ENCODE results near the gene TRNT1. TPM values are rescaled to one million over a fixed set of nuclear protein-coding genes. Genes with fewer than 3 reads are reported as not detected.

Gene TRNT1
- polyA plus RNA-seq, 1 donor from 2014 or later = 28.5 TPM

- Histone ChIP-seq H3K4me2 (ENCODE audit: low read length) (no peak overlapping the region), H3K79me2 (replicated peaks; ENCODE audit: insufficient read depth, low read length) (no peaks in the 10 kb centered on the region), H3K9ac (ENCODE audit: low read length) (no peak overlapping the region), H3K27me3 (ENCODE audit: insufficient read depth, low read depth, low read length) (no peaks in the 10 kb centered on the region), H3K9me3 (ENCODE audit: low read length) (no peaks in the 10 kb centered on the region), H3K36me3 (ENCODE audit: insufficient read depth, low read length) (peaks cover 4% of the 10 kb centered on the region), H3F3A (ENCODE audit: insufficient read depth, low read length, poor library complexity, severe bottlenecking) (no peaks in the 10 kb centered on the region), H4K20me1 (ENCODE audit: insufficient read depth) (no peaks in the 10 kb centered on the region), H2AFZ (ENCODE audit: low read depth, low read length) (no peak overlapping the region), H3K27ac (ENCODE audit: low read length) (no peak overlapping the region), H3K4me3 (ENCODE audit: low read length) (no peak overlapping the region), H3K9me2 (ENCODE audit: insufficient read depth, low read length) (no peaks in the 10 kb centered on the region)
- TF ChIP-seq MXI1 (conservative IDR thresholded peaks at IDR 0.05; ENCODE audit: poor library complexity, severe bottlenecking) (no peak), RAD21 (conservative IDR thresholded peaks at IDR 0.05) (no peak), POLR2AphosphoS5 (IDR thresholded peaks at IDR 0.05) (no peak), TAF1 (IDR thresholded peaks at IDR 0.05; ENCODE audit: low read depth) (no peak), CTCF (IDR thresholded peaks at IDR 0.05; ENCODE audit: poor library complexity, severe bottlenecking) (no peak), SMC3 (conservative IDR thresholded peaks at IDR 0.05; ENCODE audit: poor library complexity) (no peak), EZH2 (IDR thresholded peaks at IDR 0.05; ENCODE audit: borderline replicate concordance, insufficient read depth, low read length, poor library complexity, severe bottlenecking) (no peak), EP300 (conservative IDR thresholded peaks at IDR 0.05; ENCODE audit: poor library complexity, severe bottlenecking) (no peak)
- TF ChIP-seq, protein P1, sequence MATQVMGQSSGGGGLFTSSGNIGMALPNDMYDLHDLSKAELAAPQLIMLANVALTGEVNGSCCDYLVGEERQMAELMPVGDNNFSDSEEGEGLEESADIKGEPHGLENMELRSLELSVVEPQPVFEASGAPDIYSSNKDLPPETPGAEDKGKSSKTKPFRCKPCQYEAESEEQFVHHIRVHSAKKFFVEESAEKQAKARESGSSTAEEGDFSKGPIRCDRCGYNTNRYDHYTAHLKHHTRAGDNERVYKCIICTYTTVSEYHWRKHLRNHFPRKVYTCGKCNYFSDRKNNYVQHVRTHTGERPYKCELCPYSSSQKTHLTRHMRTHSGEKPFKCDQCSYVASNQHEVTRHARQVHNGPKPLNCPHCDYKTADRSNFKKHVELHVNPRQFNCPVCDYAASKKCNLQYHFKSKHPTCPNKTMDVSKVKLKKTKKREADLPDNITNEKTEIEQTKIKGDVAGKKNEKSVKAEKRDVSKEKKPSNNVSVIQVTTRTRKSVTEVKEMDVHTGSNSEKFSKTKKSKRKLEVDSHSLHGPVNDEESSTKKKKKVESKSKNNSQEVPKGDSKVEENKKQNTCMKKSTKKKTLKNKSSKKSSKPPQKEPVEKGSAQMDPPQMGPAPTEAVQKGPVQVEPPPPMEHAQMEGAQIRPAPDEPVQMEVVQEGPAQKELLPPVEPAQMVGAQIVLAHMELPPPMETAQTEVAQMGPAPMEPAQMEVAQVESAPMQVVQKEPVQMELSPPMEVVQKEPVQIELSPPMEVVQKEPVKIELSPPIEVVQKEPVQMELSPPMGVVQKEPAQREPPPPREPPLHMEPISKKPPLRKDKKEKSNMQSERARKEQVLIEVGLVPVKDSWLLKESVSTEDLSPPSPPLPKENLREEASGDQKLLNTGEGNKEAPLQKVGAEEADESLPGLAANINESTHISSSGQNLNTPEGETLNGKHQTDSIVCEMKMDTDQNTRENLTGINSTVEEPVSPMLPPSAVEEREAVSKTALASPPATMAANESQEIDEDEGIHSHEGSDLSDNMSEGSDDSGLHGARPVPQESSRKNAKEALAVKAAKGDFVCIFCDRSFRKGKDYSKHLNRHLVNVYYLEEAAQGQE (IDR thresholded peaks at IDR 0.05; ENCODE audit: borderline replicate concordance) = no peak
Measured at GRCh38 chr3:3145831-3146230, 19.1 kb downstream of the TRNT1 start.

GRCh38 chr3:3149560-3149959 lies 22.8 kb downstream of the TRNT1 start:
- H3K9ac ChIP-seq (ENCODE audit: low read length) = no peak overlapping the region
- no peak for TF ChIP-seq RAD21 (conservative IDR thresholded peaks at IDR 0.05)
- TF ChIP-seq, protein P1 (IDR thresholded peaks at IDR 0.05; ENCODE audit: borderline replicate concordance) = no peak
- TF ChIP-seq TAF1 (IDR thresholded peaks at IDR 0.05; ENCODE audit: low read depth) = no peak
- TF ChIP-seq POLR2AphosphoS5 (IDR thresholded peaks at IDR 0.05) = no peak
- TF ChIP-seq SMC3 (conservative IDR thresholded peaks at IDR 0.05; ENCODE audit: poor library complexity) = no peak
- no peak for TF ChIP-seq EP300 (conservative IDR thresholded peaks at IDR 0.05; ENCODE audit: poor library complexity, severe bottlenecking)
- no peak for TF ChIP-seq EZH2 (IDR thresholded peaks at IDR 0.05; ENCODE audit: borderline replicate concordance, insufficient read depth, low read length, poor library complexity, severe bottlenecking)
- no peak for TF ChIP-seq MXI1 (conservative IDR thresholded peaks at IDR 0.05; ENCODE audit: poor library complexity, severe bottlenecking)
- no peak for TF ChIP-seq CTCF (IDR thresholded peaks at IDR 0.05; ENCODE audit: poor library complexity, severe bottlenecking)
- H3K4me2 ChIP-seq (ENCODE audit: low read length) = no peak overlapping the region
- H3F3A ChIP-seq (ENCODE audit: insufficient read depth, low read length, poor library complexity, severe bottlenecking) = no peaks in the 10 kb centered on the region
- no peaks in the 10 kb centered on the region for H3K9me3 ChIP-seq (ENCODE audit: low read length)
- H2AFZ ChIP-seq (ENCODE audit: low read depth, low read length) = no peak overlapping the region
- H4K20me1 ChIP-seq (ENCODE audit: insufficient read depth) = no peaks in the 10 kb centered on the region
- H3K79me2 ChIP-seq (replicated peaks; ENCODE audit: insufficient read depth, low read length) = no peaks in the 10 kb centered on the region
- no peaks in the 10 kb centered on the region for H3K27me3 ChIP-seq (ENCODE audit: insufficient read depth, low read depth, low read length)
- H3K4me3 ChIP-seq (ENCODE audit: low read length) = no peak overlapping the region
- peaks cover 5% of the 10 kb centered on the region for H3K36me3 ChIP-seq (ENCODE audit: insufficient read depth, low read length)
- H3K27ac ChIP-seq (ENCODE audit: low read length) = no peak overlapping the region
- H3K9me2 ChIP-seq (ENCODE audit: insufficient read depth, low read length) = no peaks in the 10 kb centered on the region

Measured in neural cell (in vitro differentiated cells).